Dendritic cell treated with granulocyte-macrophage colony-stimulating factor and Interleukin-4, amounts not matched to agents 40 ng/mL and 50 ng/mL, for 4 days (primary cell): ENCODE results near the gene GRM7.

Experiments
- H3K27ac Mint-ChIP-seq: one replicate; pipeline ENCODE4 v1.8.0; 2022; ENCODE audit warnings: mild to moderate bottlenecking, mixed read lengths
- H3K27me3 Mint-ChIP-seq: one replicate; pipeline ENCODE4 v1.8.0; 2022; ENCODE audit warnings: mild to moderate bottlenecking, mixed read lengths
- H3K36me3 Mint-ChIP-seq: one replicate; pipeline ENCODE4 v1.8.0; 2022; ENCODE audit warnings: low read depth, mixed read lengths
- H3K4me1 Mint-ChIP-seq: one replicate; pipeline ENCODE4 v1.8.0; 2022; ENCODE audit warnings: low read depth, mixed read lengths
- H3K4me3 Mint-ChIP-seq: one replicate; pipeline ENCODE4 v1.8.0; 2022; ENCODE audit warnings: mild to moderate bottlenecking, moderate library complexity, mixed read lengths
- H3K9me3 Mint-ChIP-seq: one replicate; pipeline ENCODE4 v1.8.0; 2022; ENCODE audit warnings: mixed read lengths
- intact Hi-C: fragments of 100-400 bp; cut with micrococcal nuclease; formaldehyde crosslinking; loops from one replicate; pipeline ENCODE4 v1.15.0; 2022

GRM7 gene

DNA sequence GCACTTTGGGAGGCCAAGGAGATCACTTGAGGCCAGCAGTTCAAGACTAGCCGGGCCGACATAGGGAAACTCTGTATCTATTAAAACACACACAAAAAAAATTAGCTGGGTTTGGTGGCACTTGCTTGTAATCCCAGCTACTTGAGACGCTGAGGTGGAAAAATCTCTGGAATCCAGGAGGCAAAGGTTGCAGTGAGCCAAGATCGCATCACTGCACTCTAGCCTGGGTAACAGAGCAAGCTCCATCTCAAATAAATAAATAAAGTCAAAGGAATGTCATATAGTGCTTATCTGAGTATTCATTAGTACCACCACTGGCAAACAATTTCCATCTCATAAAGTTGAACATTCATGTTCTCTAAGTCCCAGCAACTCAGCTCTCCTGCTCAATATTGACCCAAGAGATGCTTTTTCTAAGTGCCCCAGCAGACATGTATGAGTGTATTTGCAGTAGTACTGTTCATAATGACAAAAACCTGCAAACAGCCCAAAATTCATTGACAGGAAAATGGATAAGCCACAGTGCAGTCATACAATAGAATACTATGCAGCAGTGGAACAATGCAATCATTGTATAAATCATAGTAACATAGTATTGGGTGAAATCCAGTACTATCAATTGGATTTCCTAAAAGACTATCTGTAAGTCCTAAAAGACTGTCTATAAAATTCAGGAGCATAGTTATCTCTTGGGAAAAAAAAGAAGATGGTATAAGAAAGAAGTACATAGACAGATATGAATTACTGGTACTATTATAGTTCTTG, 889.2 kb downstream of the GRM7 start:
- Mint-ChIP-seq H3K36me3 (no peaks in the 10 kb centered on the region), H3K27ac (no peak overlapping the region)
- intact Hi-C loops: loop anchor here (5.0 kb wide), 1 partner anchor 43 kb away; no protein-coding TSS in a partner anchor

DNA sequence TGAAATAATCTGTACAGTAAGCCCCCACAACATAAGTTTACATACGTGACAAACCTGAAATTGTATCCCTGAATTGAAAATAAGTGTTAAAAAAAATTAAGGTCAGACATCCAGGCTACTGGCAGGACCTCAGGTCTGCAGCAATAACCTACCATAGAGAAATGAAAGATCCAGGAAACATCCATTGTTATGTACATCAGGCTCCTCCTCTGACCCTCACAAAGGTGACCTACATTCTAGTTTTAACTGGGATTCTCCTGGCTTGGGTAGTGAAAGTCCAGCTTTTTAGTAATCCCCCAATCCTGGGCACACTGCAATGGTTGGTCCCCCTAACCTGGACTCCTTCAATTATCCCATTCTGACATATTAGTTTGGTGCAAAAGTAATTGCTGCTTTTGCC, 891.1 kb downstream of the GRM7 start:
- no peak overlapping the region for H3K27ac Mint-ChIP-seq
- no peak overlapping the region for H3K4me3 Mint-ChIP-seq
- peaks cover 14% of the 10 kb centered on the region for H3K4me1 Mint-ChIP-seq
- intact Hi-C loops: loop anchor here (5.0 kb wide), 1 partner anchor 45 kb away; no protein-coding TSS in a partner anchor
- no peaks in the 10 kb centered on the region for H3K36me3 Mint-ChIP-seq
- peaks cover 7% of the 10 kb centered on the region for H3K9me3 Mint-ChIP-seq
- no peaks in the 10 kb centered on the region for H3K27me3 Mint-ChIP-seq

More for the DNA sequence above, 889.2 kb downstream of the GRM7 start:
- Mint-ChIP-seq H3K4me1 (peaks cover 14% of the 10 kb centered on the region), H3K9me3 (no peaks in the 10 kb centered on the region), H3K4me3 (no peak overlapping the region), H3K27me3 (peaks cover 2% of the 10 kb centered on the region)

DNA sequence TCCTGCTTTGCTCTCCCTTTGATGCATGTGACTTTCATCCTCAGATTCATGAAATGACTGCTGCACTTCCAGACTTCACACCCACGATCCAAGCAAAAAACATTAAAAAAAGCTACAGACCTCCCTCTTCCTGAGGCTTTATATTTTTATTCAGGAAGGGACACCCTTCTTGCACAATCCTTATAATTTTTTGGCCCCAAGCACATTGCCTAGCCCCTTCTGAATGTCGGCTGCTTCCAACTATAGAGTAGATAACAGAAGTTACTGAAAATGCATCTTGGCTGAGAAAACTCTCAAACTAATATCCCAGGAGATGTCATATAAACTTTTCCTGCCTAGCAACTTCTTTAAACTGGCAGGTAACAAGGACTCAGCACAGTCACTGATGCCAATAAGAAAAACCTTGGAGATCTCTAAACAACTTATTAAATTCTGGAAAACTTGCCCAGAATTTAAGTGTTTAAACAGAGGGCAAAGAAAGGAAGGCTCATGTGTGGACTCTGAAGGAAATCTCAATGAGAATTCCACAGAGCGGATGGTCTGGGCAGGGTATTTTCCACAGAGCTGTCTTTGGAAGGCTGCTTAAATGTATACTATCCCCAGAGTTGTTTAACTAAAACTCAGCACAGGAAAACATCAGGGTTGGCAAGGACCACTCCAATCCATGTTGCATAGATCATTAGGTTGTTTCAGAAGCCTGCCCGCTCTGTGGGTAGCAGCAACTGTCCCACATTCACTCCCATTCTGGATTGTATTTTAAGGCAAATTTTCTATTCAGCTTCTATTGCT, 893.9 kb downstream of the GRM7 start:
- H3K4me1 Mint-ChIP-seq: peaks cover 15% of the 10 kb centered on the region
- H3K4me3 Mint-ChIP-seq: no peak overlapping the region
- H3K36me3 Mint-ChIP-seq: no peaks in the 10 kb centered on the region
- intact Hi-C loops: loop anchor here (5.0 kb wide), 1 partner anchor 48 kb away; no protein-coding TSS in a partner anchor
- H3K27me3 Mint-ChIP-seq: no peaks in the 10 kb centered on the region
- H3K27ac Mint-ChIP-seq: no peak overlapping the region
- H3K9me3 Mint-ChIP-seq: peaks cover 17% of the 10 kb centered on the region

DNA sequence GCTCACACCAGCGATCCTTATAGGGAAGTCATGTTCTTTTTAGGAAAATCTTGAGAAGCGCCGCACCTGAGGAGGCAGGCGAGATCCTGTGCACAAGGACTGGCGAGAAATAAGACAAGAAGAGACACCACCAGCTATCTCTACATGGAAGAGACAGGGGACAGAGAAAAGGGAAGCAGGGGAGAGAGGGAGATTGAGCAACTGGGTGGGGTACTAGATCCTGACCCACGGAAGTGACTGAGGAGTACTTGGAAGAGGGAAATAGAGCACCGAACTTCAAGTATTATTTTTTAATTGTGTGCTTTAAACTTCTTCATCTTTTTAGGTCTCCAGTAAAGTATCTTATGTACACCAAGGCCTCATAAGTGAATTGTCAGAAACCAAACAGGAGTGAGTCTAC, 898.7 kb downstream of the GRM7 start:
- peaks cover 7% of the 10 kb centered on the region for H3K36me3 Mint-ChIP-seq
- H3K4me1 Mint-ChIP-seq: peaks cover 23% of the 10 kb centered on the region
- peaks cover 49% of the 10 kb centered on the region for H3K9me3 Mint-ChIP-seq
- peaks cover 3% of the 10 kb centered on the region for H3K27me3 Mint-ChIP-seq
- intact Hi-C loops: no loop called here
- H3K27ac Mint-ChIP-seq: peak overlapping the region; percentile 71
- H3K4me3 Mint-ChIP-seq: no peak overlapping the region

DNA sequence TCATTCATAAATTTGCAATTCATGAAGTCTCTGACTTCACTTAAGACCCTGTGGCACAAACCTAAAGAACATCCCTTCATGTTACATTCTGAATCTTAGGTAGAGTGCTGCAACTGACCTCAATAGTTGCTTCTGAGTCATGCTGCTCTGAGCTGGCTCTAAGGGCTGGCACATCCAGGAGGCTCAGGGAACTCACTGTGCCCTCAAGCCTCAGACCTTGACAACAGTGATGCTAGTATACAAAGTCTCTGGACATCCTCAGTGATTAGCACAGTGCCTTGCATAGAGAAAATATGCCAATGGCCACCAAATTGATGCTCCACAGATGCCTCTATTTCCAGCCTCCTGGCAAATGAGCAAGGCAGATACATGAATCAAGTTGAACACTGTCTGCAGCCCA, 899.8 kb downstream of the GRM7 start:
- intact Hi-C loops: no loop called here
- H3K4me3 Mint-ChIP-seq: no peak overlapping the region
- H3K27ac Mint-ChIP-seq: peak overlapping the region; percentile 71
- peaks cover 23% of the 10 kb centered on the region for H3K4me1 Mint-ChIP-seq
- H3K36me3 Mint-ChIP-seq: peaks cover 7% of the 10 kb centered on the region
- H3K27me3 Mint-ChIP-seq: peaks cover 3% of the 10 kb centered on the region
- H3K9me3 Mint-ChIP-seq: peaks cover 51% of the 10 kb centered on the region

DNA sequence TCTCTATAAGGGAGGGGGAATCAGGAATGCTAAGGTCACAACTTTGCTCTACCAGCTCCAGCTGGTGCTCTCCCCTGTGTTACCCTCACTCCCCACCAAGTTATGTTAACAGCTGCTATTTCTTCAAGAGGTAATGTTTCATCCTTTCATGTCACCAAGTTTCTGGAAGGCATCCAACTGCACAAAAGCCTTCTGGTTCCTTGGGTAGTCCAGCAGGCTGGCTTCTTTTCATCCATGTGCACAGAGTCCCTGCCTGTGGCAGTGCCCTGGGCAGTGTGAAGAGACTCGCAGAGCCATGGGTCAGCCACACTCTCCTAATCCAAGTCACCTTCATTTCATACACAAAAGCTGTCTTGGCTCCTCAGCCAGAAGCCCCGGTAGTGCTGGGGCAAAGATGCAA, 903.2 kb downstream of the GRM7 start:
- Mint-ChIP-seq H3K4me3 (no peak overlapping the region), H3K27me3 (peaks cover 3% of the 10 kb centered on the region), H3K36me3 (peaks cover 20% of the 10 kb centered on the region), H3K4me1 (peaks cover 38% of the 10 kb centered on the region), H3K9me3 (peaks cover 71% of the 10 kb centered on the region), H3K27ac (peak overlapping the region; percentile 41)
- intact Hi-C loops: no loop called here

DNA sequence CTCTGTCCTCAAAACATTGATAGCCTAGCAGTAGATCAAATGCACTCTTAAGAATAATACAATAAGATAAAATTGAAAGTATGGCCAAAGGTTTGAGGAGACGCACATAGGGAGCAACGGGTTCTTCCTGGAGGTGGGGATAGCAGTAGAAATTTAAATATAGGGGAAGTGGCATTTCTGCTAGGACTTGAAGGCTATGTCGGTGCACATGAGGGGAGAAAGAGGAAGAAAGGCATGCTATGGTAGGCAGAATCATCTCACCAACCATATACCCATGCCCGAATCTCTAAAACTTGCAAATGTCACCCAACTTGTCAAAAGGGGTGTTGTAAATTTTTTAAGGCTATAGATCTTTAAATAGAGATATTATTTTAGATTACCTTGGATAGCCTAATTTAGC, 905.6 kb downstream of the GRM7 start:
- intact Hi-C loops: no loop called here
- peaks cover 20% of the 10 kb centered on the region for H3K36me3 Mint-ChIP-seq
- H3K4me1 Mint-ChIP-seq: peaks cover 31% of the 10 kb centered on the region
- H3K9me3 Mint-ChIP-seq: peaks cover 53% of the 10 kb centered on the region
- peaks cover 3% of the 10 kb centered on the region for H3K27me3 Mint-ChIP-seq
- H3K4me3 Mint-ChIP-seq: no peak overlapping the region
- peak overlapping the region; percentile 9 for H3K27ac Mint-ChIP-seq

DNA sequence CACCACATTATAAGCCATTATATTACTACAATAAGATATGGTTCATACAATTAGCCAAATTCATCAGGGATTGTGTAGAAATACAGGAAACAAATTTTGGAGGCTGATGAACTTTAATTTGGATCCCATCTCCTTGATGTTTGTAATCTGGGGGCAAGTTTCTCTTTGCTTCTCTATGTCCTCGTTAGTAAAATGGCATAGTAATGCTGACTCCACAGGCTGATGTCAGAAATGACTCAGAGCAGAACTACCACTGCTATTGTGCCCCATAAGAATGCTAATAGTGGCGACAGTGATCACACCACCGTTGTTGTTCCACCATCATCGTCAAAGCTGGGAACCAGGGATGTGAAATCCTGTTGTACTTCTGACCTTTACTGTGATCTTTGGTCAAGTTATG, 918.4 kb downstream of the GRM7 start:
- Mint-ChIP-seq H3K4me3 (no peak overlapping the region), H3K9me3 (peaks cover 8% of the 10 kb centered on the region), H3K27me3 (no peaks in the 10 kb centered on the region), H3K4me1 (peaks cover 5% of the 10 kb centered on the region), H3K27ac (no peak overlapping the region), H3K36me3 (no peaks in the 10 kb centered on the region)
- intact Hi-C loops: no loop called here

DNA sequence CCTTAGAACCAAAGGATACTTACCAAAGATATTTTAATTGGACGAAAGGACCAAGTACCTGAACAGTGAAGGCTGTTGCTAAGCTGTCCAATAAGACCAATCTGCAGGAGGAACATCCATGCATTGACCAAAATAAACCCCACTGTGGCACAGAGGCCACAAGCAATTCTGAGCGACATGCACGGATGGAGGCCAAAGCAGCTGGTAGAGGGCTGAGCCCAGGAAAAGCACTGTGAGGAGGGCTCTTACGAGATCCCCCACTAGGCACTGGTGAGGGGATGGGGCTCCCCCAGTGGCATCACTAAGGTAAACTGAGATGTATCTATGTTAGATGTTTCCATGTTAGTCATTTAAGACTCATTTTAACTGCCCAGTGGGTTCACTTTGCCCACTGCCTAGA, 920.5 kb downstream of the GRM7 start:
- H3K27me3 Mint-ChIP-seq: no peaks in the 10 kb centered on the region
- no peak overlapping the region for H3K4me3 Mint-ChIP-seq
- no peaks in the 10 kb centered on the region for H3K36me3 Mint-ChIP-seq
- no peak overlapping the region for H3K27ac Mint-ChIP-seq
- no peaks in the 10 kb centered on the region for H3K4me1 Mint-ChIP-seq
- intact Hi-C loops: no loop called here
- peaks cover 10% of the 10 kb centered on the region for H3K9me3 Mint-ChIP-seq

DNA sequence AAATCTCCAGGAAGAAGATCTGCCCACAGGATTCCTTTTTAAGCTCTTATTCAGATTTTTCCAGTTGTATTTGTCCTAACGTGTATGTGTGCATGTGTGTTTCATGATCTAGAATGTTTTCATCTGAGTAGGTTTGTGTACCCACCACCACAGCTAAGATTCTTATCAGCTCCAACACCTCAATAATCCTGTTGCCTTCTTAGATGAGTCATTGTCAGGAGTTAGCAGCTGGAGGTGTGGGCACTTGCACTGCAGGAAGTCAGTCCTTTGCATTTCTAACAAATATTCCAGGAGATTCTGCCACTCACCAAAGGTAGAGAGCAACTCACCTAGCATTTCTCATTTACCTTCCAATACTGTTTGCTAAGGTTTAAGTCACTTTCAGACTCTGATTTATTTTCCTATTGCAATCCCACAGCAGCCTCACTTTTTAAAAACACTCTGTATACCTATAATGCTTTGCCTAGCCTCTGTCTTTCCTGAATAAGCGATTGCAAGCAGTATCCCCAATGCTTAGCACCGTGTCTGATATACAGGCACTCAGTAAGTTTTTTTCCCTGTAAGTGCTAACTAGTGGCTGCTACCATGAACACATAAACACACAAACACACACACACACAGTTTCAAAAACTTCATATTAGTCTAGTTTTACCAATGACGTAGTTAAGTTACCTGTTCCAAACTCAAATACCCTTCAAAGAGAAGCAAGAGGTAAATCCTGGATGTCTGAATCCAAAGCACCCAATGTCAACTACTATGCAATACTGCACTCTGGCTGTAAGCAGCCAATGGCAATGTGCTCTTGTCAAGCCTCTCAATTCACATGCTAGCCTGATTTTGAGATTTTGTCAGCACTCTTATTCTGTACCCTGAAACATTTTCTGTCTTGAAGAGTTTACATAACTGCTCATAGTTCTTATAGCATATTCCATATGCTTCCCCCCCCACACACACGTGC, 927.2 kb downstream of the GRM7 start:
- Mint-ChIP-seq H3K9me3 (peaks cover 17% of the 10 kb centered on the region), H3K27ac (no peak overlapping the region), H3K36me3 (no peaks in the 10 kb centered on the region), H3K4me3 (no peak overlapping the region), H3K4me1 (peaks cover 9% of the 10 kb centered on the region), H3K27me3 (no peaks in the 10 kb centered on the region)
- intact Hi-C loops: no loop called here

DNA sequence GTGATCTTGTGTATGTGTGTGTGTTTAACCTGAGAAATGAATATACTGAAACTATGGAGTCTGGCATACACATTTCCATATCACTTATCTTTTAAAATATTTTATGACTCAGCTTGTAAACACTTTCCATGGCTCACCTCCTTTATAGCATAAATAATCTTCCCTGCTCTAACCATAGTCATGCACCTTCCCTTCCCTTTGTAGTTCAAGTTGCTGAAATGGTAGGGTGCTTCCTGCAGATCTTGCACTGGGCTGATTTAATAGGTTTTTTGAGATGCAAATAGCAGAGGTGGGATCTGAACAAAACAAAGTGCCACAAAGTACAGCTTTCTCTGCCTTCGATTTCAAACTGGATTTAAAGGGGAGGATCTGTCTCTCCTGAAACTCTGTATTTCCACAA, 928.0 kb downstream of the GRM7 start:
- intact Hi-C loops: no loop called here
- no peak overlapping the region for H3K27ac Mint-ChIP-seq
- peaks cover 9% of the 10 kb centered on the region for H3K4me1 Mint-ChIP-seq
- H3K4me3 Mint-ChIP-seq: no peak overlapping the region
- H3K27me3 Mint-ChIP-seq: no peaks in the 10 kb centered on the region
- H3K36me3 Mint-ChIP-seq: no peaks in the 10 kb centered on the region
- peaks cover 17% of the 10 kb centered on the region for H3K9me3 Mint-ChIP-seq

DNA sequence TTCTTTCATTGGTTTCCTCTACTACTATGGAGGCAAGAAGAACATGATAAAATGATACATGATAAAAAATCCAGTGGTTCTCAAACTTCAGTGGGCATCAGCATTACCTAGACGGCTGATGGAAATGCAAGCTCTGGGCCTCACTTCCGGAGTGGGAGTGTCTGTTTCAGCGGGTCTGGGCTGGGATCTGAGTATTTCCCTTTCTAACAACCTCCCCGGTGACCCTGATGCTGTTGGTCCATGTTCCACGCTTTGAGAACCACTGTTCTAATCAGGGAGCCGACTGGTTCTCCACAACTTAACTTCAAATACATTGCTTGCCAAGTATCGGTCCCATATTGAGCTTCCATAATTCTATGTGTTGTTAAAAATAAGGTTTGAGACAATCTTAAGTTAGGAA, 928.4 kb downstream of the GRM7 start:
- Mint-ChIP-seq H3K4me1 (peaks cover 9% of the 10 kb centered on the region), H3K36me3 (no peaks in the 10 kb centered on the region), H3K4me3 (no peak overlapping the region), H3K9me3 (peaks cover 17% of the 10 kb centered on the region), H3K27me3 (no peaks in the 10 kb centered on the region), H3K27ac (no peak overlapping the region)
- intact Hi-C loops: no loop called here

DNA sequence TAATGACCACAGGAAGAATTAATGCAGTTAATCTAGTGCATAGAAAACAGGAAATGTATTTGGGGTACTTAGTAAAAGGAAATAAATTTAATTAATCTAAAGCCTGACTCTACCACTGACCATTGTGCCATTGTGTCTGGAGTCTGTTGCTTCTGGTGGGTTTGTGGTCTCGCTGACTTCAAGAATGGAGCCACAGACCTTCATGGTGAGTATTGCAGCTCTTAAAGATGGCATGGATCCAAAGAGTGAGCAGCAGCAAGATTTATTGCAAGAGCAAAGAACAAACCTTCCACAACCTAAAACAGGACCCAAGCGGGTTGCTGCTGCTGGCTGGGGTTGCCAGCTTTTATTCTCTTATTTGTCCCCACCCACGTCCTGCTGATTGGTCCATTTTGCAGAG, 929.2 kb downstream of the GRM7 start:
- H3K4me3 Mint-ChIP-seq: no peak overlapping the region
- peaks cover 17% of the 10 kb centered on the region for H3K9me3 Mint-ChIP-seq
- no peak overlapping the region for H3K27ac Mint-ChIP-seq
- H3K27me3 Mint-ChIP-seq: no peaks in the 10 kb centered on the region
- no peaks in the 10 kb centered on the region for H3K36me3 Mint-ChIP-seq
- intact Hi-C loops: loop anchor here (10.0 kb wide), 1 partner anchor 325 kb away; no protein-coding TSS in a partner anchor
- peaks cover 9% of the 10 kb centered on the region for H3K4me1 Mint-ChIP-seq
